Activated CD8-positive, alpha-beta memory T cell treated with anti-CD3 and anti-CD28 coated beads for 4 hours (primary cell): ENCODE results near the gene CEP70.

Experiments
- DNase-seq, 2 donors: peaks; one replicate each; pipeline ENCODE4 v3.0.0-alpha.2; 2020; ENCODE audit warnings: low read depth in 2 of 2

CEP70 gene

GRCh38 chr3:138451595-138452162 is 142.4 kb downstream of the CEP70 start:
- no peak for DNase-seq

DNA sequence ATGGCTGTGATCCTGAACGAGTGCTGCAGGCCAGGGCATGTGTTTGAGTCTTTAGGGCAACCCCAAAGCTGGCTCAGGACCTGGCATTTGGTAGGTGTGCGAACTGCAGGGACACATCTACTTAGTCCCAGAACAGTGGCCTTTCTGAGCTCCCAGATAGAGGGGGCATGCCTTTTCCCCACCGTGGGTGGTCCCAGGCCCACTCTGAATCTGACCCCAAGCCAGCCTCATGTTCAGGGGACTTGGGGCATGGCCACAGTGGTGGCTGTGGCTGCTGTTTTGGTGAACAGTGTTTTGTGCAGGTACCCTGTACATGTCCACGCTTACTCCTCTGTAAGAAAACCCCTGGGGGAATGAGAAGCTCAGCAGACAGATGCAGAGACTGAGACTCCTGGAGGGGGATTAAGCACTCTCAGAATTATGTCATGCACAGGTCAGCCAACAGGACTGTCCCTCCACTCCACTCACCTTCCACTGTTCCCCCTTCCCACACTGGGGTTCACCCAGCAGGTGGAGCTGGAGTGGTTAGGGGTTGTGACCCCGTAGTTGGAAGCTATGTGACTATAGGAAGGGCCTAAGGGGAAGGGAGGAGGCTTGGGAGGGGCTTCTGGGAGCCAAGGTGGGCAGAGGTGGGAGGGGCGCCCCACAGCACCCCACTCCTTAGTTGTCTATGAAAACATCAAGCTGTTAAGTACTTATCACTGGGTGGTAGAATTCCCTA is 143.2 kb downstream of the CEP70 start:
- DNase-seq = no peak

- DNase-seq = no peak
These were observed 143.9 kb downstream of the CEP70 start for GRCh38 chr3:138450181-138450580.

DNA sequence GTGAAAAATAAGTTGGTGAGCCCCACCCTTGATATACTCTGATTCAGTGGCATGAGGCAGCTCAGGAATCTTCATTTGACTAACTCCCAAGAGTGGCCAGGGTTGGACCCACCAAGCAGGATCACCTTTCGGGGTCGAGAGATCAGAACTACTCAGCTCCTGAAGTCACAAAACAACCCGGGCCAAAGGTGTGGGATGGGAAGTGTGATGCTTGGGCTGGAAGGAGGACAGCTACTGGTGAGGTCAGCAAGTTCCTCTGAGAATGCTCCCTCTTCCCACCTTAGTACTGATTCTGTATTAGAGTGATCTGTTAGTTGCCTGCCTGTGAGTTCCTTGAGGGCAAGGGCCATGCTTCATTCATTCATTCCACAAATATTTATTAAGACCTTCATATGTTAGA is 144.6 kb downstream of the CEP70 start:
- DNase-seq = no peak

DNA sequence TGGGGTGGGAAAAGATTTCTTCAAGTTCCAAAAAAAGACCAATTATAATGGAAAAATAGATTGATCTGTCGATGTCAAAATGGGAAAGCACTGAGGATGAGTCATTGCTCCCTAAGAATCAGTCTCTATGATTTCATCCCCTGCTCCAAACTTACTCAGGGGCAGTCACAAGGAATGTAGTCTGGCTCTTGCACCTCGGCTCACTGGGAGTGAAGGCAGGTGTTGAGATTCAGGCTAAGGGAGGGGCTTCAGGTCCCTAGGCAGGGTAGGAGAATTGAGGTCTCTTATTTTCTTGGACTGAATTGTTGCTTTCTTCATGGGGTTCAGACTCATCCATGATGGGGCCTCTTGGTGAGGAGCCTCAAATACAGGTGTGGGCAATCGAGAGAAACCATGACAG is 145.4 kb downstream of the CEP70 start:
- DNase-seq = no peak

DNA sequence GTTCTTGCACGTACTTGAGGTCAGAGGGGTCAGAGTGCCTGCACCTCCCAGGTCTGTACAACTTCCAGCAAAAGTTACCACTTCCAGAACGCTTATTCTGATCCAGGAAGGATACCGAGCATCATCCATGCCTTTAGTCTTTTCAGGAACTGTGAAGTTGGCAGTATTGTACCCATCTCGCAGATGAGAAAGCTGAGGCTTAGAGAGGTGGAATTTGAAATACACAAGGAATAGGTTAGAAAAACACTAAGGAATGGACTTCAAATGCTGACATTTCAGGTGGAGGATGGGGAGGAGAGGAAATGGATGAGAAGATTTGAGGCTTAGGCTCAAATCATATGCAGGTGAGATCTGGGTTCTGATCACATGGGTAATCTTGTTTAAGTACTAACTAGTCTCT is 148.4 kb downstream of the CEP70 start:
- DNase-seq = no peak

- DNase-seq = no peak
These were observed 148.8 kb downstream of the CEP70 start for GRCh38 chr3:138445236-138445635.
